Osteocyte (in vitro differentiated cells): ENCODE results near the gene SP5. TPM values are rescaled to one million over a fixed set of nuclear protein-coding genes. Genes with fewer than 3 reads are reported as not detected.

Source experiments
- DNase-seq: peaks from one replicate; pipeline ENCODE4 v3.0.0; 2021; ENCODE audit warnings: mixed read lengths; ENCODE audit not compliant: unreplicated experiment; ENCODE audit errors: extremely low spot score
- H3K27ac Mint-ChIP-seq: one replicate; pipeline ENCODE4 v1.8.0; 2021; ENCODE audit warnings: mild to moderate bottlenecking, mixed read lengths; ENCODE audit not compliant: unreplicated experiment
- H3K27me3 Mint-ChIP-seq: one replicate; pipeline ENCODE4 v1.8.0; 2021; ENCODE audit warnings: mixed read lengths; ENCODE audit not compliant: unreplicated experiment
- H3K36me3 Mint-ChIP-seq: one replicate; pipeline ENCODE4 v1.8.0; 2021; ENCODE audit warnings: mixed read lengths; ENCODE audit not compliant: unreplicated experiment
- H3K4me1 Mint-ChIP-seq: one replicate; pipeline ENCODE4 v1.8.0; 2021; ENCODE audit warnings: mixed read lengths; ENCODE audit not compliant: unreplicated experiment
- H3K4me3 Mint-ChIP-seq: one replicate; pipeline ENCODE4 v1.8.0; 2021; ENCODE audit warnings: mild to moderate bottlenecking, moderate library complexity, mixed read lengths; ENCODE audit not compliant: unreplicated experiment
- H3K9me3 Mint-ChIP-seq: one replicate; pipeline ENCODE4 v1.8.0; 2021; ENCODE audit warnings: mixed read lengths; ENCODE audit not compliant: unreplicated experiment
- CTCF ChIP-seq: fragments of 200-600 bp; sonication (generic); IDR thresholded peaks from 2 replicates; pipeline ENCODE4 v1.5.0; 2021; ENCODE audit warnings: antibody characterized with exemption, mild to moderate bottlenecking, moderate library complexity
- total RNA-seq: library from RNA; stranded (reverse); gene quantifications from 2 replicates; pipeline ENCODE4 v1.2.1, GENCODE V29; 2021

Gene SP5
- total RNA-seq, 1 donor from 2014 or later = not detected

- no peaks in the 10 kb centered on the region for H3K9me3 Mint-ChIP-seq
Measured at GRCh38 chr2:170711774-170712652, 3.1 kb upstream of the SP5 start.

DNA sequence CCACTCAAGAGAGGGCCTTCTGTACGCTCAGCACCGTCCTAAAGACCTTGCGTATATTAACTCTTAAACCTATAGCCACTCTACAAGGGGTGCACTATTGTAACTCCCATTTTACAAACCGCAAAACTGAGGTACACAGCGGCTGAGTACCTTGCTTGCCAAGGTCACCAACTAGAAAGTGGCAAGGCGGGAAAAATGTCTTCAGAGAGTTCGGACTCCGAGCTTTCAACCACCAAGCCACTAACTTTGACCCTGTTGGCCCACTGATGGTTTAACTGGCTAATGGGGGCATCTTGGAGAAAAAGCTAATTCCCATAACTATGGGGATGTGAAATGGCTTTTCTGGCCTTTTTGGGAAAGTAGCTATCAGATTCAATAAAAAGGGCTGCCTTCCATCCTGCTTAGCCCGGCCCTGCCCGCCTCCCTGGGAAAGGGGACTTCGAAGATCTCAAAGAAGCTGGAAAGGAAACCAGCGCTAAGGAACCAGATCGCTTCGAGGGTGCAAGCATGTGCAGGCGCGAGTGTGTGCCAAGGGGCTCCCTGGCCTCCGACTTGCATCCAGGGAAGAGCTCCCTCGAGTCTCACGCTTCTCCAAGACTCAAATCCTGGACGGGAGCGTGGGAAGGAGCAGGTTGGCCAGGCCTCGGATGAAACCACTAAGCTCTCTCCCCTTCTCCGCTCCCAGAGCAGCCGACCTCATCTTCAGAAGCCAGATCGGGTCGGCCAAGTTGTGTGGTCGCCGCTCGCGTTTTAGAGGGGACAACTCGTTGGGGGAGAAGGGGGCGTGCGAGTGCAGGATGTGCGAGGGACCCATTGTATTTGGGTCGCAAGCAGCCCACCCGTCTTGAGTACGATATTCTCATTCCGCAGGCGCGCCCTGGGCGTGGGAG lies 2.2 kb upstream of the SP5 start:
- no peak for TF ChIP-seq CTCF
- DNase-seq = peak; percentile 70
- Mint-ChIP-seq H3K27me3 (peaks cover 77% of the 10 kb centered on the region), H3K4me1 (peaks cover 24% of the 10 kb centered on the region), H3K27ac (no peak overlapping the region), H3K9me3 (no peaks in the 10 kb centered on the region), H3K36me3 (no peaks in the 10 kb centered on the region), H3K4me3 (no peak overlapping the region)

More at GRCh38 chr2:170711774-170712652, 3.1 kb upstream of the SP5 start:
- H3K4me3 Mint-ChIP-seq = no peak overlapping the region
- DNase-seq = no peak
- no peak overlapping the region for H3K27ac Mint-ChIP-seq
- no peaks in the 10 kb centered on the region for H3K36me3 Mint-ChIP-seq
- H3K27me3 Mint-ChIP-seq = peaks cover 72% of the 10 kb centered on the region
- peaks cover 20% of the 10 kb centered on the region for H3K4me1 Mint-ChIP-seq
- no peak for TF ChIP-seq CTCF

DNA sequence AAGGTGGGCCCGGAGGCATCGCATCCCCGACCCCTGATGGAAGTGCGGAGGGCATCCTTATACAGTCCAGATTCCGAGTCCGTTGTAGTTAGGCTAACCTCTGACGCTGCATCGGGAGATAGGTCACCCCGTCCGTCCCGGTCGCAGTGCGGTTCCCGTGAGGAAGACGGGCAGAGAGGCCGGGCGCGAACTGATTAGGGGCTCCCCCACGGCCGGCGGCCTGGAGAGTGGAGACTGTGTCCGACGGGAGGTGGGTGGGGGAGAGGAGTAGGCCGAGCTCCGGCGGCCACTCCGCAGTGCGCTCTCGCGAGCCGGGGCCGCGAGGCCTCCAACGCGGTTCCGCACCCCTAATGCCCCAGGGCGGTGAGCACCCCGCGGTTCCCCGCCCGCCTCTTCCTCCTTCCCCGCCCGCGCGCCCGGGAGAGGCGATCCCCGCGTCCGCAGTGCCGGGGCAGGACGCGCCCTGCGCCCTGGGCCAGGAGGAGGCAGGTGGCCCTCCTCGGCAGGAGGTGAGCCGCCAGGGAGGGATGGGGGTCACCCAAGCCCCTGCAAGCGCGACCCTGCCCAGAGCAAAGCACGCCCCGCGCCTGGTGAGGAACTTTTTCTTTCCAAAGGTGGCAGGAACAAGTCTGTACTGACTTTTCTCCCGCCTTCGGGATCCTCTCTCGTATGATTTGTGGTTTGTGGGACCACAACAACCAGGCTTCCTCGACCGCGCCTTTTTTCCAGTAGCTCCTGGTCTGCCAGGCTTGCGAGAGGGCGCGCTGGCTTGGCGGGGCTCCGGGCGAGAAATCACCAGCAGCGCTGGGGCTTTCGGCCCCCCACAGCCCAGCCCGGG lies 1.4 kb upstream of the SP5 start:
- peak; percentile 83 for DNase-seq
- peaks cover 77% of the 10 kb centered on the region for H3K27me3 Mint-ChIP-seq
- no peak overlapping the region for H3K27ac Mint-ChIP-seq
- H3K4me1 Mint-ChIP-seq = peaks cover 26% of the 10 kb centered on the region
- no peak for TF ChIP-seq CTCF
- no peaks in the 10 kb centered on the region for H3K36me3 Mint-ChIP-seq
- H3K9me3 Mint-ChIP-seq = no peaks in the 10 kb centered on the region
- no peak overlapping the region for H3K4me3 Mint-ChIP-seq

DNA sequence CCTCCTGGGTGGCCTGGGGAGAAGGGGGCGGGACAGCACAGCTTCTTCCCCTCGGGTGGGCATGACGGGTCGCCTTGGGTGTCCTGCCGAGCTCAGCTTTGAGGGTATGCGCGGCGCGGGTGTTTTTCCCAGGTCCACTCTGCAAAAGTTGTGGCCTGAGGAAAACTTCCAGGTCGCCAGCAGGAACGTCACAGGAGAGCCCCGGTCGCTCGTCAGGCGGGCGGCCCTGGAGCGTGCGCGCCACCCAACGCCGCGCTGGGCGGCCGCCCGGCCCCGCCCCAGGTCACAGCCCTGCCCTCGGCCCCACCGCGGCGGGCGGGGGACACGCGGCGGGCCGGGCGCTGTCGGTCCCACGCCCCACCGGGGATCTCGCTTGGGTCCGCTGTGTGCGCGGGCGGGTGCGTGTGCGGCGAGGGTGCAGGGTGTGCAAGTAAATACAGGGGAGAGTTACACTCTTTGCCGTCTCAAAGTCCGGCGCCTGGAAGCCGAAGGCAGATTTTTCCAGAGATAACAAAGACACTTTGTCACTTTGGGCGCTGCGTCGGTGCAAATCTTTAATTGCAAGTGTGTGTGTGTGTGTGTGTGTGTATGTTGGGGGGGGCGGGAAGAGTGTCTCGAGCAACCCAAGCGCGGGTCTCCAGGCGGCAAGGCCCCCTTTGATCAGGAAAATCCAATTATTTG lies 616 bp upstream of the SP5 start:
- H3K27ac Mint-ChIP-seq = no peak overlapping the region
- no peaks in the 10 kb centered on the region for H3K36me3 Mint-ChIP-seq
- peaks cover 77% of the 10 kb centered on the region for H3K27me3 Mint-ChIP-seq

More for the DNA sequence above, 616 bp upstream of the SP5 start:
- no peak for DNase-seq
- Mint-ChIP-seq H3K9me3 (no peaks in the 10 kb centered on the region), H3K4me1 (peaks cover 26% of the 10 kb centered on the region), H3K4me3 (peak overlapping the region; percentile 62)
- no peak for TF ChIP-seq CTCF
